Camera-type eye (tissue), 1 donor: ENCODE results near the gene FGFR1OP2. TPM values are rescaled to one million over a fixed set of nuclear protein-coding genes. Genes with fewer than 3 reads are reported as not detected.

Source experiments
- total RNA-seq: library from RNA; depleted of rRNA; stranded (reverse); fragments of >200 nt; gene quantifications from one replicate; pipeline ENCODE4 v1.2.3, GENCODE V29; 2014

Gene FGFR1OP2
- 112 TPM for total RNA-seq

DNA sequence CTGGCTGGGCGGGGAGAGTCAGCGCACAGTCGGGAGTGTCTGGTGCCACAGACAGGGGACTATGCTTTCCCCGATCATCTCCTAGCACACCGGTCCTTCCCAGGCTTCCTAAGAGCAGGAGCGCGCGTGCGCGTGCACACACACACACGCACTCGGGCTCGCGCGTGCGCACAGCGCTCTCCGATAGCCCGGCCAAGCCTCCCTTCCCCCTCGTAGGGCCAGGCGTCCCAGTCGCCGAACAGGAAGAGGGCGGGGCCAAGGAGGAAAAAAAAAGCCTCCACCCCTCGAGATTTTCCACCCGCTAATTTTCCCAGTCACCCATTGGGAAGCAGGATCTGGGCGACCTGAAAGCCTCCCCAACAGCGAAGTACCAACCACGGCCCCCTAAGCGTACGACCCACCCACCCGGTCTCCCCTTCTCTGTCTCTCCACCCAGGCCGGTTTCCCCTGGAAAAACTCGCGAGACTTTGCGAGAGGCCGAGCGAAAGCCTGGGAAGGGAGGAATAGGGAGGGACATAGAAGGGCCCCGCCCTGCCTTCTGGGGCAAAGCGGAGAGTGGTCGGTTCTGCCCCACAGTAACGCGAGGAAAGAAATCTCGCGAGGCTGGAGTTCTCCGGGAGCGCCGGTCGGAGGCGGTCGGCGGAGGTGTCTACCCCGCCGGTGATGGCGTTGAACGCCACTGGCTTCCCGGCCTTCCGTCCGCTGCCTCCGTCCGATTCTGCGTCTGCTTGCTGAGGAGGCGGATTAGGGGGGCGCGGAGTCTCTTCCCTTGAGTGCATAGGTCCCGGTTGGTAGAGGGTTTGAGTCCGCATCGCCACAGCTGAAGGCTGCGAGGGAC is at the start of gene FGFR1OP2, which contains the start of gene INTS13:
TSS of gene FGFR1OP2 (plus strand) at position 608 of the 838 bp plus-strand sequence. CDS start 15,689 bp downstream, outside the sequence.
TSS of gene INTS13 (minus strand) at position 119 of the 838 bp plus-strand sequence. CDS start 1,178 bp downstream, outside the sequence.

DNA sequence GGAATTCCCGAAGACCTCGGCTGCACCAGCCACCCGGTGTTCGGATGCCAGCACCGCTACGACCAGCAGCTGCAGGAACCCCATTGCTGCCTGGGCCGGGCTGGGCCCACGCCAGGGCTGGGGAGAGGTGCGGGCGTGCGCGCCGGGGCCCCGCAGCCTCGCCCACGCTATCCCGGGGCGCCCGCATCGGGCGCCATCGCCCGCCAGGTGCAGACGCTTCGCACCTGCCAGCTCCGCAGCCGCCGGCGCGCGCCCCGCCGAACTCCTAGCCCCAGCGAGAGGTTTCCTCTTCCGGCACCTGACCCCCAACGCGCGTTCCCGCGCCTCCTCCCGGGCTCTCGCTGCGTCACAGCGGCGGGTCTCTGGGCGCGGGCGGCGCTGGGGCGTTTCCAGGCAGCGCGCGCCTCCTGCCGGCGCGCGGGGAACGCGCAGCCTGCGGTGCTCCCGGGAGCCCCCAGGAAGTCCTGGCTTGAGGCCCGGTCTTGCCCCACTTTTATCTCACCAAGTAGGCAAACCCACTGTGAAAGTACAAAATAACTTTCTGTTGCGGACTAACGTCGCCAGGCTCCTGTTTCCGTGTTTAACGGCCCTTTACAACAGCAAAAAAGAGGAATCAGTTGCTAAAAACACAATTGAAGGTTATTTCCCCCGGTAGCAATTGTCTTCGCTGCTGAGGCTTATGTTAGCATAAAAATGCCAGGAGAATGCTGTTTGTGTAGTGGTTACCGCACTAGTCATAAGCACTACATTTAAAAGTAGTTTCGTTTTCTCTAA is 76.0 kb downstream of the FGFR1OP2 start, which contains the start of gene TM7SF3:
TSS of gene TM7SF3 (minus strand) at position 300 of the 774 bp plus-strand sequence. CDS start at position 84, 216 bp downstream.

Other genes starting within 250 kb of the FGFR1OP2 start
- gene ITPR2, start 105.3 kb upstream of the FGFR1OP2 start, total RNA-seq: 33.8 TPM
- gene INTS13, start 489 bp upstream of the FGFR1OP2 start, total RNA-seq: 43.8 TPM
- 66.8 TPM for gene TM7SF3, start 75.9 kb downstream of the FGFR1OP2 start, total RNA-seq
- gene MED21, start 84.1 kb downstream of the FGFR1OP2 start, total RNA-seq: 68.8 TPM
- not detected for gene C12orf71, start 144.1 kb downstream of the FGFR1OP2 start, total RNA-seq